Motor neuron (in vitro differentiated cells): ENCODE results near the gene LCT. TPM values are rescaled to one million over a fixed set of nuclear protein-coding genes. Genes with fewer than 3 reads are reported as not detected.

Experiments used
- ATAC-seq, 8 experiments: fragments of 200-7000 bp; cut with Tn5 transposase; replicated peaks in 6 of 8; 2 replicates each; pipeline ENCODE4 v1.8.0; 2021; ENCODE audit warnings: mild to moderate bottlenecking in 8 of 8, moderate library complexity in 8 of 8
- H3K27ac ChIP-seq, 2 donors: fragments of 250-450 bp; sonication (Bioruptor Pico); 2 replicates each; pipeline ENCODE4 v1.9.0; 2021; ENCODE audit warnings: antibody characterized with exemption in 2 of 2, mild to moderate bottlenecking in 2 of 2, moderate library complexity in 1 of 2
- H3K4me1 ChIP-seq, 2 donors: fragments of 250-450 bp; sonication (Bioruptor Pico); replicated peaks in 1 of 2; 2 replicates each; pipeline ENCODE4 v1.6.1; 2021; ENCODE audit warnings: antibody characterized with exemption in 2 of 2, mild to moderate bottlenecking in 2 of 2, moderate library complexity in 1 of 2
- H3K4me3 ChIP-seq, 5 donors: fragments of 250-450 bp; sonication (Bioruptor Pico); 2 replicates each; pipeline ENCODE4 v1.9.0; 2021; ENCODE audit warnings: antibody characterized with exemption in 5 of 5, mild to moderate bottlenecking in 5 of 5, moderate library complexity in 4 of 5
- WGBS, 10 experiments: fragments of 450-650 bp; shearing (Covaris generic); methylation state at CpG; one replicate each; pipeline ENCODE4 v1.0.0; 2022; 5-methylcytosine and 5-hydroxymethylcytosine counted together
- in situ Hi-C, 9 experiments: fragments of 400-800 bp; cut with MboI; loops; one replicate each; pipeline ENCODE4 v1.15.0; 2021; ENCODE audit warnings: low sequenced_read_pairs in 9 of 9, low pct_unique_long_range_greater_than_20kb in 2 of 9; ENCODE audit not compliant: unreplicated experiment in 9 of 9
- total RNA-seq, 8 experiments: library from RNA; unstranded; fragments of 300-600 nt; gene quantifications; 2 replicates each; pipeline versions ENCODE4 v1.2.3 to v1.2.4, GENCODE V29; 2022

LCT gene
- total RNA-seq, 8 experiments from 2014 or later = 0.09 to 0.31 (median 0.17) TPM

DNA sequence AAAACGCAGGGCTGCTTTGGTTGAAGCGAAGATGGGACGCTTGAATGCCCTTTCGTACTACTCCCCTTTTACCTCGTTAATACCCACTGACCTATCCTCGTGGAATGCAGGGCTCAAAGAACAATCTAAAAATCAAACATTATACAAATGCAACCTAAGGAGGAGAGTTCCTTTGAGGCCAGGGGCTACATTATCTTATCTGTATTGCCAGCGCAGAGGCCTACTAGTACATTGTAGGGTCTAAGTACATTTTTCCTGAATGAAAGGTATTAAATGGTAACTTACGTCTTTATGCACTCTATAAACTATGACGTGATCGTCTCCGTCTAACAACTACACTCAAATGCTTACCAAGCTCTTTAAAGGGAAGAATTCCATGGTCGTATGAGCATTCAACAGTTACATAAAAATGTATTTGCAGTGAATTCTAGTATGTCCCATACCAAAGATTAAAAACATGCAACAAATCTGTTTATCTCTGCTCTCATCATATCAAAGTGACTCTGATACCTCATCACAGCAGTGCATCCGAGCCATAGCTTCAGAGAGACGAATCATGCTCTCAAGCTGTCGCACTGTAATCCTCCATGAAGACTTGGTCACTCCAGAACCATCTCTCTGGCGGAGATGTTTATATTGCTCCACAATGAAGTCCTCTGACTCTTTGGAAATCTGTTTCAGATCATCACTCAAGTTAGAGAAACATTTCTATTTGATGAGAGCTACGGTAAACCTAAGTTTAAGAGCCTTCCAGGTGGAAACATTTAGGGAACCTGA, 14.1 kb upstream of the LCT start:
- no peak overlapping the region for H3K27ac ChIP-seq
- no peak overlapping the region for H3K4me3 ChIP-seq
- in situ Hi-C loops = no loop called here
- no peak for ATAC-seq
- no peaks in the 10 kb centered on the region for H3K4me1 ChIP-seq
- WGBS, 10 experiments = 80 to 100% (median 94%) methylated on average over 4 to 17 of the region's 17 CpGs

DNA sequence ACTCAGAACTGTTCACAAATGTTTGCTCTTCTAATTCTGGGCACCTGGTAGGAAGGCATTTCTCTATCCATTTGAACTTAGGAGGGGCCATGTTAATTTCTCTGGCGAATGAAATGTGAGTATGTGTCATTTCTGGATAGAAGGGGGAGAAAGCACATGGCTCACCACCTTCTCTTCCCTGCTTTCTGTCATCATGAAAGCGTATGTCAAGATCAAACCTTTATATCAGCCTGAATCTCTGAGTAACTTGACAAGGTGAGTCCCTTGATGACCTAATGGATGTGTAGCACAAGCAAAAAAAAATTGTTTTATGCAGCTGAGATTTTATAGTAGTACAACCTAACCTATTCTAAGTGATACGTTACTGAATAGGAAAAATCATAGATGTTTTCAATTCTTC, 12.1 kb upstream of the LCT start:
- Histone ChIP-seq H3K27ac (no peak overlapping the region), H3K4me1 (no peaks in the 10 kb centered on the region), H3K4me3 (no peak overlapping the region)
- no peak for ATAC-seq
- in situ Hi-C loops = no loop called here
- WGBS, 10 experiments = 60 to 100% (median 93%) methylated on average over 2 to 3 of the region's 3 CpGs; no CpG with 5 or more reads in 1 of the 10 experiments

DNA sequence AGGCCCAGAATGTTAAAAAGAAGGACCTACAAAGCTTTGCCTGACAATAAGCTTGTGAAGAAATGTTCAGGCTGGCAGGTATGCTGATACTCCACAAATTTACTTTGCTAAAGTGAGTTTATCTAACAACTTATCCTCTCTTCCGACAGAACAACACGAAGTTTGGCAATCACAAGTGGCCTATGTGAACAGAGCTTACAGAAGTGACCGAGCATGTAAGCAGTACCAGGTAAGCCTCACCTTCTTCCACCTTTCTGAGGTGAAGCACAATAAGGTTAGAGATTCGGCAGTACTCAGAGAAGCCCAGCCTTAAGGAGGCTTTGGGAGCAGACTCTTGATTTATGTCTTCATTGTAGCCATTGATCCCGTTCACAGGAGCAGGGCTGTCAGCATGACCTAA, 9.0 kb upstream of the LCT start:
- Histone ChIP-seq H3K4me1 (no peaks in the 10 kb centered on the region), H3K4me3 (no peak overlapping the region), H3K27ac (no peak overlapping the region)
- 75 to 100% (median 89%) methylated on average over 1 to 5 of the region's 5 CpGs for whole genome bisulfite sequencing, 10 experiments
- ATAC-seq = no peak
- in situ Hi-C loops = no loop called here

DNA sequence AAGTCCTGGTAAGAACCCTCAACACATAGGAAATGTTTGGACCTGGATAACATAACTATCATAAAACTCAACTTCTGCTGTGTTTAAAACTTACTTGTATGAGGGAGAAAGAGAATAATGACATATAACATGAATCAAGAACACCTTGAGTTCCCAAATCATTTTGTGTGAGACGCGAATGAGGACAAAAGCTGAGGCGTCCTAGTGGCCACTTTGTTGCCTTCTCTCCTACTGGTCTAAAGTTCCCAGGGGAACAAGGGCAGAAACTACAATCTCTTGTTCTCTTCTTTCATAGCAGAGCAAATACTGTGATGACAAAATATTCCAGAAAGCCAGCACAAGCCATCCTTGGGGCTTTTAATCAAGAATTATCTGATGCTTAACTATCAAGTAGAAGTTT, 8.3 kb upstream of the LCT start:
- in situ Hi-C loops = no loop called here
- WGBS, 10 experiments = 94 to 100% (median 100%) methylated on average over 1 to 3 of the region's 3 CpGs; no CpG with 5 or more reads in 3 of the 10 experiments
- Histone ChIP-seq H3K4me3 (no peak overlapping the region), H3K27ac (no peak overlapping the region), H3K4me1 (no peaks in the 10 kb centered on the region)
- ATAC-seq = no peak

DNA sequence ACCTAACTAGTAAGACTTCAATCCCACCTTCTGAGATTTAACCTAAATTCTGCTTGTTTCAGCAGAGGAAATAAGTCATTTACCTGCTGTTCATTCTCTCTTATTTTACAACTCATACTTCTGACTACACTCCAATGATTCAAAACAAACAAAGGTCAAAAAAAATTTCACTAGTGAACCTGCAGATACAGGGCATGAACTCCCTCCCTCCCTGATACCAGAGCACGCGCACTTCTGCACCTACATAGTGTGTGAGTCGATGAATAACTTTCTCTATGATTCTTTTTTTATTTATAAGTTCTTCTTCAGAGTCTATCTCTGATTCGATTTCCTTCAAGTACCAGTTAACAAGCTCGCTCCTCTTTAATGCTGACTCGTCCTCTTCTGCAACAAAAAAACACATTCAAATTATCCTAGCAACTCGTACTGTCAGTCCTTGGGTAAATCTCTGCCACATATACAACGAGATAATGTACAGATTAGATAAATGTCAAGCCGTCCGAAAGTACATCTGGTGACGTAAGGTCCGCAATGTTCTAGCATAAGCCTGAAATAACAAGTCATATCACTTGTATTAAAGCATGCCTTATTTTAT, 7.4 kb upstream of the LCT start:
- Histone ChIP-seq H3K27ac (no peak overlapping the region), H3K4me3 (no peak overlapping the region), H3K4me1 (no peaks in the 10 kb centered on the region)
- ATAC-seq = no peak
- in situ Hi-C loops = no loop called here
- WGBS, 10 experiments = 83 to 100% (median 93%) methylated on average over 2 to 12 of the region's 12 CpGs

DNA sequence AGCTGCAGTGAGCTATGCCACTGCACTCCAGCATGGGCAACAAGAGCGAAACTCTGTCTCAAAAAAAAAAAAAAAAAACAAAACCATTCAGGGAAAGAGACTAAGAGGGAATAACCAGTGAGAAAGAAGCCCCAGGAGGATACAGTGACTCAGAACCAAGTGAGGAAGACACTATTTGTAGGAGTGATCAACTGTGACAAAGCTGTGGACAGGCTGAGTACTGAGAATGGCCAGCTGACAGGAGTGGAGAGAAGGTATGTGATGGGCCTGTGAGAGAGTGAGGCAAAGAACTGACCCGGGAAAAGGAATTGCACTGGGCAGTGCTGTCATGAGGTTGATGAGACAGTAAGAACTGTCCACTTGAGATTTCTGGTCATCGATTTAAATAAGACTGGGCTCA, 6.7 kb upstream of the LCT start:
- WGBS, 10 experiments = 85 to 100% (median 100%) methylated on average over 1 to 3 of the region's 3 CpGs; no CpG with 5 or more reads in 2 of the 10 experiments
- Histone ChIP-seq H3K27ac (no peak overlapping the region), H3K4me1 (no peaks in the 10 kb centered on the region), H3K4me3 (no peak overlapping the region)
- no peak for ATAC-seq
- in situ Hi-C loops = no loop called here

DNA sequence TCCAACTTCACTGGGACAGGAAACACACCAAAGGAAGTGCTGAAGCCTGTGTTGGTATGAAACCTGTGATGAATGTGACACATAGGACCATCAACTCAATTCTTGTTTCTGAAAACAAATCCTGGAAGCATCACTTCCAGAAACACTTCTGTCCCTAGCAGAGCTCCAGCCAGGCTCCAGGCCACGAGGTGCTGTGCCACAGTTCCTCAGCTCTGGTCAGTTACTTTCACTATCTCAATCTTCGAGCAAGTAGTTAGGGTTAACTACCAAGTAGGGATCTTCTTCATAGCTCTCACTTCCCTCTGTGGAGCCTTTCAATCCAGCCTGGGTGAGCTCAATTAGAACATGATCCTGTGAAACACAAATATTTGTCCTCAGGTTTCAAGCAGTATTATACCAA, 3.6 kb upstream of the LCT start:
- Histone ChIP-seq H3K4me1 (no peaks in the 10 kb centered on the region), H3K4me3 (no peak overlapping the region), H3K27ac (no peak overlapping the region)
- in situ Hi-C loops = no loop called here
- ATAC-seq = peak in 2 of 8 experiments; percentile 27 to 54
- WGBS, 10 experiments = 50 to 100% (median 92%) methylated on average over 1 to 2 of the region's 2 CpGs; no CpG with 5 or more reads in 4 of the 10 experiments

DNA sequence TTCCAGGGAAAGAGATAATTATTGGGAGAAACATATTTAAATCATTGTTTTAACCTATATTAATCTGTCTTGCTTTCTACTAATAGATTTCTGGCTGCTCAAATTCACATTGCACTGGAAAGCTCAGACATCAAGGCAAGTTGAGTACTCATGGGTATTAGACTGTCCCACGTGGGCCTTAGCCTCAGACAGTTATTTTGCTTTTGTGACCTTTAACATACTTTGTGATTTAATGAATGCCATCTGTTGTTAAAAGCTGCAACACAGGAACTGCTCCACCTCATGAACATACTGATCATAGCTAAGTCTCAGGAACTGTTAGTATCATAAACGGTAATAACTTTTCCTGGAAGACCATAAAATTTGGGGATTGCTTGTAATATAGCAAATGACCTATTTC, 2.7 kb upstream of the LCT start:
- H3K4me1 ChIP-seq = no peaks in the 10 kb centered on the region
- H3K4me3 ChIP-seq = no peak overlapping the region
- in situ Hi-C loops = no loop called here
- 0 to 100% (median 16%) methylated on average over 1 to 2 of the region's 2 CpGs; no CpG with 5 or more reads in 3 of the 10 experiments for WGBS, 10 experiments
- no peak overlapping the region for H3K27ac ChIP-seq
- peak in 3 of 8 experiments; percentile 25 to 89 (median 86) for ATAC-seq

DNA sequence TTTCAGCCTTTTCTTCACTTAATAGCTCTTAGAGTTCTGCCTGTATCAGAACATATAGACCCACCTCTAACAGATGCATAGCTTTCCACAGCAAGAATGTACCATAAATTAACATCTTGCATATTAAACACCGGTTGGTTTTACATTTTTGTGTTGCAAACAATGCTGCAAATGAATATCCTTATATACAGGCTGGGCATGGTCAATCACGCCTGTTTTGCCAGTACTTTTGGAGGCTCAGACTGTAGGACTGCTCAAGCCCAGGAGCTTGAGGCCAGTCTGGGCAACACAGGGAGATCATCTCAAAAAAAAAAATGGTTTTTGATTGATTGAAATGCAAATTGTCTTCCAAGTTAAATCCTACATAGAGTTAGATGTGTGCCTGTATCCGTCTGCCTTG, 1.5 kb upstream of the LCT start:
- WGBS, 10 experiments = 14 to 85% (median 70%) methylated on average over 1 to 3 of the region's 3 CpGs; no CpG with 5 or more reads in 3 of the 10 experiments
- in situ Hi-C loops = no loop called here
- peak in 4 of 8 experiments; percentile 15 to 89 (median 44) for ATAC-seq

DNA sequence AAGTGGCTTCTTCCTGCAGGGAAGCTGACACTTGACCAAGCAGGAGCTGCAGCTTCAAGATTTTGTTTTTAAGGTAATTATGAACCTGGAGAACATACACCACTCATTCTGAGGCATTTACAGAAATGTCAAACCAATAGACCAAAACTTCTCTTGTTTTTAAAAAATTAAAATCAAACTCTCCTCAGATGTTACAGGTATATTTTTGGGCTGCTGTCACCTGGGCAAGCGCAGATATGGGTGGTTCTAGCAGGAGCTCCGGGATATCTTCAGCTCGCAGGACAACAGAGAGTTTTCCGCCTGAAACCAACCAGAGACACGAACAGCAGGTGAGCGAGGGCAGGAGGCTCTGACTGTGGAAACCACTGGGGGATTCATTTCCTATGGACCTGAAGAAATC, 4.1 kb downstream of the LCT start:
- 71 to 100% (median 89%) methylated on average over 3 to 6 of the region's 6 CpGs; no CpG with 5 or more reads in 4 of the 10 experiments for WGBS, 10 experiments
- in situ Hi-C loops = no loop called here

More for the DNA sequence above, 1.5 kb upstream of the LCT start:
- H3K4me1 ChIP-seq = no peaks in the 10 kb centered on the region
- no peak overlapping the region for H3K27ac ChIP-seq
- no peak overlapping the region for H3K4me3 ChIP-seq

DNA sequence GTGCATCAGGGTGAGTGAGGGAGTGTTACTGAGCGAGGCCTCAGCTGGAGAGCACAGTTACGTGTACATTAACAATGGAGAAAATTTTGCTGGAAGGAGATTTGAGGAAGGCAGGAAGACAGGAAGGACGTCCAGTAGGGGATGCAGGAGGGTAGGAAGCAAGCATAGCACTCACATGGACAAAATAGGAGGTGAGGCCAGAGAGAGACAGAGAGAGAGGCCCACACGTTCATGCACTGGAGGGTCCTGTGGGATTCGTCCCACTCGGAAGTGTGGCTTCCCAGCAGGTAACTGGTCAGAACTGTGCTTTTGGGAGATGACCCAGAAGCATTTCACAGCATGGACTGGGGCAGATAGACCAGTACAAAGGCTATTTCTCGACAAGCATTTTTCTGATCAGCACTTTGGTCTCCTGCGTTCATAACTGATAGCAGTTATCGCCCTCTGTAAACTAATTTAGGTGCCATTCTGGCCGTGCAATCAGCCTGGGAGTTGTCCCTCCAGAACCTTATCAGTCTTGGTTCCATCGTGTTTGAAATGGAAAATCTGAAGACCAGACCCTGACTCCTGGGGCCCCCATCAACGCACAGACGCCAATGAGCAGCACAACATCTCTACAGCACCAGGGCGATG, 5.7 kb downstream of the LCT start:
- Histone ChIP-seq H3K4me1 (peaks cover 4 to 5% of the 10 kb centered on the region in 2 donors), H3K4me3 (no peak overlapping the region), H3K27ac (no peak overlapping the region)
- 68 to 100% (median 80%) methylated on average over 1 to 8 of the region's 14 CpGs; no CpG with 5 or more reads in 1 of the 10 experiments for WGBS, 10 experiments
- no peak for ATAC-seq
- in situ Hi-C loops = no loop called here

More for the DNA sequence above, 4.1 kb downstream of the LCT start:
- Histone ChIP-seq H3K27ac (no peak overlapping the region), H3K4me1 (peaks cover 0 to 5% of the 10 kb centered on the region in 2 donors), H3K4me3 (no peak overlapping the region)
- ATAC-seq = no peak

DNA sequence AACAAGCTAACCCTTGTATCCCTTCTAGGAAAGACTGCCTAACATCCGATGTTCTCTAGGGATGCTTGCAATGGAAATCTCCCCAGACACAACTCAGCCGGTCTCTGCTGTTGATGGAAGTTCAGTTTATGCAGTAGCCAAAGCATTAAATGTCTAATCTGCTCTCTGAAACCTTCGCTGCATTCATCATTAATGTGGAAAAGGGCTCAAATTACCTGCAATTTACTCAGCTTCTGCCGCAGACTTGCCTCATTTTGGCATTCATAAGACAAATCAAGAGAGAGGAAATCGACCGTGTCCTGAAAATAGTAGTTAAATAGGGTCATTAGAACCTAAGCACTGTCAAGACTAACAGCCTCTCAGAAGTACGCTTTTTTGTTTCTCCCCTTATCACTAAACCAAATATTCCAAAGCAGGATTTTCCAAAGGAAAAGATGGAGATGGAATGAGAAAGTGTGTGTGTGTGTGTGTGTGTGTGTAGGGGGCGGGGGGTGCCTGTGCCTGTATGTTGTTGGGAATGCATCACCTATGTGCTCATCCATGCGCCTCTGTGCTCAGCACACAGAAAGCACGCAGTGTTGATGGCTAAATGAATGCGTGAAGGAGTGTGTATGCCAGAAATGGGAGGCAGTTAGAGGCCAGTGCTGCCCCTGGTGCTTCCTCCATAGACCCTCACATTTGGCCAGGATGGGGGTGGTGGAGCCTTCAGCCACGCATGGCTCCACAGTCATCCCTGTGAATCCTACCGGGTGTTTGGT, 7.4 kb downstream of the LCT start:
- WGBS, 10 experiments = 74 to 100% (median 84%) methylated on average over 1 to 10 of the region's 13 CpGs; no CpG with 5 or more reads in 2 of the 10 experiments
- H3K4me3 ChIP-seq = no peak overlapping the region
- in situ Hi-C loops = no loop called here
- ATAC-seq = peak in 5 of 8 experiments; percentile 27 to 73 (median 51)
- H3K27ac ChIP-seq = no peak overlapping the region
- peaks cover 5% of the 10 kb centered on the region in 2 donors for H3K4me1 ChIP-seq
